OCI-LY7 (cell line): ENCODE measurements around the gene TRAF2. TPM values are rescaled to one million over a fixed set of nuclear protein-coding genes. Genes with fewer than 3 reads are reported as not detected.

Source experiments
- BruUV-seq: library from RNA; stranded (reverse); fragments of 400-500 nt; replicated peaks from 2 replicates; lab custom pipeline; 2021; lab: Mats Ljungman, UMichigan
- CTCF ChIA-PET: fragments of 300-600 bp; sonication (Branson Sonifier 250); formaldehyde crosslinking; loops from one replicate; lab custom pipeline; 2022; ENCODE audit warnings: antibody characterized with exemption; ENCODE audit not compliant: unreplicated experiment; lab: Charles Lee
- POLR2A ChIA-PET: fragments of 300-600 bp; sonication (Branson Sonifier 250); formaldehyde crosslinking; loops from one replicate; lab custom pipeline; 2022; ENCODE audit warnings: antibody characterized with exemption; lab: Charles Lee
- DNase-seq: peaks from one replicate; pipeline ENCODE4 v3.0.0-alpha.2; 2015; ENCODE audit warnings: low spot score
- H2AFZ ChIP-seq: fragments of 200-600 bp; sonication (generic), shearing (Covaris generic); 2 replicates; pipeline ENCODE4 v1.6.1; 2014; ENCODE audit warnings: mild to moderate bottlenecking, antibody characterized with exemption, low read length, moderate library complexity
- H3K27ac ChIP-seq: fragments of 200-600 bp; sonication (generic); 2 replicates; pipeline ENCODE4 v1.5.1; 2014; ENCODE audit warnings: mixed run types, low read depth, mild to moderate bottlenecking, moderate library complexity, low read length, inconsistent platforms; ENCODE audit not compliant: poor library complexity, severe bottlenecking
- H3K36me3 ChIP-seq: fragments of 200-600 bp; sonication (generic); 2 replicates; pipeline ENCODE4 v1.6.1; 2014; ENCODE audit warnings: mild to moderate bottlenecking, antibody characterized with exemption, low read length, moderate library complexity, mixed read lengths; ENCODE audit not compliant: insufficient read depth
- H3K4me1 ChIP-seq: fragments of 200-600 bp; sonication (generic); 2 replicates; pipeline ENCODE4 v1.5.1; 2014; ENCODE audit warnings: mild to moderate bottlenecking, low read length; ENCODE audit not compliant: insufficient read depth, poor library complexity, severe bottlenecking
- H3K4me2 ChIP-seq: fragments of 200-600 bp; sonication (generic); 2 replicates; pipeline ENCODE4 v1.6.1; 2014; ENCODE audit warnings: mild to moderate bottlenecking, low read length
- H3K4me3 ChIP-seq: fragments of 200-600 bp; sonication (generic); 2 replicates; pipeline ENCODE4 v1.5.1; 2014; ENCODE audit warnings: mild to moderate bottlenecking, low read depth, low read length; ENCODE audit not compliant: poor library complexity, severe bottlenecking
- H3K79me2 ChIP-seq: fragments of 200-600 bp; sonication (generic); 2 replicates; pipeline ENCODE4 v1.6.1; 2016; ENCODE audit warnings: low read depth, mild to moderate bottlenecking, low read length, moderate library complexity, mixed read lengths; ENCODE audit not compliant: insufficient read depth
- H3K9me2 ChIP-seq: fragments of 200-600 bp; sonication (generic); 2 replicates; pipeline ENCODE4 v1.6.1; 2016; ENCODE audit warnings: mild to moderate bottlenecking, low read length, mixed read lengths; ENCODE audit not compliant: insufficient read depth
- H3K9me3 ChIP-seq: fragments of 200-600 bp; sonication (generic); 2 replicates; pipeline ENCODE4 v1.6.1; 2014; ENCODE audit warnings: mild to moderate bottlenecking, mixed run types, low read length, mixed read lengths
- H4K20me1 ChIP-seq: fragments of 200-600 bp; sonication (generic); 2 replicates; pipeline ENCODE4 v1.6.1; 2014; ENCODE audit warnings: mild to moderate bottlenecking, antibody characterized with exemption, low read length, moderate library complexity, mixed read lengths; ENCODE audit not compliant: insufficient read depth
- CTCF ChIP-seq: fragments of 200-600 bp; sonication (generic); conservative IDR thresholded peaks from 2 replicates; pipeline ENCODE4 v1.5.1; 2014; ENCODE audit warnings: mild to moderate bottlenecking, antibody characterized with exemption, low read length, moderate library complexity, mixed read lengths
- EZH2phosphoT487 ChIP-seq: fragments of 200-600 bp; sonication (generic); IDR thresholded peaks from 2 replicates; pipeline ENCODE4 v1.6.1; 2018; ENCODE audit warnings: low read depth, borderline replicate concordance, mild to moderate bottlenecking, mixed run types, antibody characterized with exemption, low read length, moderate library complexity, mixed read lengths
- intact Hi-C: fragments of 100-400 bp; cut with micrococcal nuclease; formaldehyde crosslinking; loops from one replicate; pipeline ENCODE4 v1.10.0; 2022; ENCODE audit not compliant: unreplicated experiment
- total RNA-seq, 2 experiments: library from RNA; depleted of rRNA in 1 of 2; stranded (reverse); fragments of >200 nt in 1 of 2; shearing (Covaris generic) in 1 of 2; gene quantifications; 2 replicates each; pipeline ENCODE4 v1.2.3, GENCODE V29; 2014 to 2022

The TRAF2 gene
- total RNA-seq, 2 experiments from 2014 or later, result 31.4 to 40.5 TPM

- TF ChIP-seq EZH2phosphoT487 (no peak), CTCF (no peak)
- H3K79me2 ChIP-seq, result no peaks in the 10 kb centered on the region
- H3K4me2 ChIP-seq, result peak overlapping the region; percentile 52
- H2AFZ ChIP-seq, result no peak overlapping the region
- H3K4me3 ChIP-seq, result no peak overlapping the region
- peak overlapping the region; percentile 11 for H3K27ac ChIP-seq
- no peaks in the 10 kb centered on the region for H3K9me2 ChIP-seq
- H3K9me3 ChIP-seq, result no peaks in the 10 kb centered on the region
- intact Hi-C loops, result no loop called here
- DNase-seq, result peak; percentile 38
- ChIA-PET POLR2A (no interaction called here), CTCF (no interaction called here)
- no TSS peak for BruUV-seq
- no peaks in the 10 kb centered on the region for H4K20me1 ChIP-seq
- peaks cover 13% of the 10 kb centered on the region for H3K4me1 ChIP-seq
- H3K36me3 ChIP-seq, result peaks cover 66% of the 10 kb centered on the region
Observed at GRCh38 chr9:136935651-136936050, 49.3 kb downstream of the TRAF2 start.

- Histone ChIP-seq H3K9me3 (no peaks in the 10 kb centered on the region), H2AFZ (no peak overlapping the region), H4K20me1 (no peaks in the 10 kb centered on the region), H3K79me2 (no peaks in the 10 kb centered on the region), H3K4me1 (peaks cover 13% of the 10 kb centered on the region), H3K9me2 (no peaks in the 10 kb centered on the region), H3K27ac (no peak overlapping the region), H3K36me3 (peaks cover 66% of the 10 kb centered on the region), H3K4me2 (no peak overlapping the region), H3K4me3 (no peak overlapping the region)
- TF ChIP-seq EZH2phosphoT487 (no peak), CTCF (no peak)
- ChIA-PET CTCF (no interaction called here), POLR2A (no interaction called here)
- no TSS peak for BruUV-seq
- no peak for DNase-seq
- intact Hi-C loops, result no loop called here
Observed at GRCh38 chr9:136936645-136937170, 50.4 kb downstream of the TRAF2 start.

- H3K36me3 ChIP-seq, result peaks cover 67% of the 10 kb centered on the region
- no peak overlapping the region for H3K27ac ChIP-seq
- ChIA-PET CTCF (no interaction called here), POLR2A (interaction anchor here (0.5 kb wide), 1 partner anchor 90 kb away, joined by 6 read pairs; no protein-coding TSS in a partner anchor)
- no peak overlapping the region for H3K4me2 ChIP-seq
- no peaks in the 10 kb centered on the region for H3K9me2 ChIP-seq
- no peak overlapping the region for H2AFZ ChIP-seq
- intact Hi-C loops, result no loop called here
- no peaks in the 10 kb centered on the region for H3K9me3 ChIP-seq
- BruUV-seq, result no TSS peak
- H3K4me3 ChIP-seq, result no peak overlapping the region
- TF ChIP-seq CTCF, result no peak
- no peak for DNase-seq
- no peaks in the 10 kb centered on the region for H4K20me1 ChIP-seq
- H3K4me1 ChIP-seq, result peaks cover 13% of the 10 kb centered on the region
- no peaks in the 10 kb centered on the region for H3K79me2 ChIP-seq
Observed at GRCh38 chr9:136937186-136938001, 51.1 kb downstream of the TRAF2 start.
